HEK293T (cell line): ENCODE data around the gene BARD1.

ENCODE experiments used
- CTCF ChIA-PET: fragments of 350-600 bp; formaldehyde crosslinking; extraction: SDS; loops from one replicate; lab custom pipeline; 2021; ENCODE audit warnings: antibody characterized with exemption, inconsistent platforms; lab: Yijun Ruan, JAX
- POLR2A ChIA-PET: fragments of 350-600 bp; formaldehyde crosslinking; extraction: SDS; loops from one replicate; lab custom pipeline; 2020; ENCODE audit warnings: antibody characterized with exemption, inconsistent platforms; lab: Yijun Ruan, JAX
- DNase-seq: peaks from one replicate; pipeline ENCODE4 v3.0.0; 2012; ENCODE audit warnings: mixed read lengths; ENCODE audit errors: extremely low spot score
- ARNT ChIP-seq: fragments of 450-650 bp; IDR thresholded peaks from 2 replicates; pipeline ENCODE4 v1.6.1; 2017; ENCODE audit warnings: mild to moderate bottlenecking
- BHLHE40 ChIP-seq: fragments of 450-650 bp; IDR thresholded peaks from 2 replicates; pipeline ENCODE4 v1.6.1; 2016; ENCODE audit warnings: mild to moderate bottlenecking, moderate library complexity, borderline replicate concordance
- CTBP1 ChIP-seq: fragments of 450-650 bp; IDR thresholded peaks from 2 replicates; pipeline ENCODE4 v1.6.1; 2016; ENCODE audit warnings: borderline replicate concordance
- ELF4 ChIP-seq: fragments of 450-650 bp; IDR thresholded peaks from 2 replicates; pipeline ENCODE4 v1.6.1; 2017; ENCODE audit warnings: antibody characterized with exemption
- FOXA1 ChIP-seq: fragments of 450-650 bp; IDR thresholded peaks from 2 replicates; pipeline ENCODE4 v1.6.1; 2016; ENCODE audit warnings: mild to moderate bottlenecking
- FOXK2 ChIP-seq: fragments of 450-650 bp; IDR thresholded peaks from 2 replicates; pipeline ENCODE4 v1.6.1; 2016; ENCODE audit warnings: mild to moderate bottlenecking
- FOXM1 ChIP-seq: fragments of 450-650 bp; IDR thresholded peaks from 2 replicates; pipeline ENCODE4 v1.6.1; 2017; ENCODE audit warnings: mild to moderate bottlenecking, borderline replicate concordance
- HDGF ChIP-seq: fragments of 450-650 bp; IDR thresholded peaks from 2 replicates; pipeline ENCODE4 v1.6.1; 2017; ENCODE audit warnings: antibody characterized with exemption, borderline replicate concordance
- L3MBTL2 ChIP-seq: fragments of 450-650 bp; conservative IDR thresholded peaks from 2 replicates; pipeline ENCODE4 v1.6.1; 2016; ENCODE audit warnings: mild to moderate bottlenecking
- LEF1 ChIP-seq: fragments of 450-650 bp; IDR thresholded peaks from 2 replicates; pipeline ENCODE4 v1.6.1; 2017; ENCODE audit warnings: mild to moderate bottlenecking, borderline replicate concordance
- NFRKB ChIP-seq: fragments of 450-650 bp; IDR thresholded peaks from 2 replicates; pipeline ENCODE4 v1.6.1; 2016; ENCODE audit warnings: mild to moderate bottlenecking, moderate library complexity
- PKNOX1 ChIP-seq: fragments of 450-650 bp; IDR thresholded peaks from 2 replicates; pipeline ENCODE4 v1.6.1; 2016
- SP1 ChIP-seq: fragments of 450-650 bp; IDR thresholded peaks from 2 replicates; pipeline ENCODE4 v1.6.1; 2017
- SUZ12 ChIP-seq: fragments of 450-650 bp; IDR thresholded peaks from 2 replicates; pipeline ENCODE4 v1.6.1; 2016; ENCODE audit warnings: mild to moderate bottlenecking
- TARDBP ChIP-seq: fragments of 450-650 bp; IDR thresholded peaks from 2 replicates; pipeline ENCODE4 v1.6.1; 2016
- ZNF384 ChIP-seq: fragments of 450-650 bp; IDR thresholded peaks from 2 replicates; pipeline ENCODE4 v1.6.1; 2016

The BARD1 gene

GRCh38 chr2:214774108-214774507 is 35.4 kb downstream of the BARD1 start:
- no peak for DNase-seq
- ChIA-PET CTCF (no interaction called here), POLR2A (no interaction called here)
- TF ChIP-seq SUZ12 (no peak), NFRKB (no peak), ZNF384 (no peak), LEF1 (no peak), FOXK2 (no peak), FOXA1 (no peak), SP1 (no peak), ELF4 (no peak), TARDBP (no peak), PKNOX1 (no peak), FOXM1 (no peak), ARNT (no peak), HDGF (no peak), BHLHE40 (no peak), L3MBTL2 (no peak)

DNA sequence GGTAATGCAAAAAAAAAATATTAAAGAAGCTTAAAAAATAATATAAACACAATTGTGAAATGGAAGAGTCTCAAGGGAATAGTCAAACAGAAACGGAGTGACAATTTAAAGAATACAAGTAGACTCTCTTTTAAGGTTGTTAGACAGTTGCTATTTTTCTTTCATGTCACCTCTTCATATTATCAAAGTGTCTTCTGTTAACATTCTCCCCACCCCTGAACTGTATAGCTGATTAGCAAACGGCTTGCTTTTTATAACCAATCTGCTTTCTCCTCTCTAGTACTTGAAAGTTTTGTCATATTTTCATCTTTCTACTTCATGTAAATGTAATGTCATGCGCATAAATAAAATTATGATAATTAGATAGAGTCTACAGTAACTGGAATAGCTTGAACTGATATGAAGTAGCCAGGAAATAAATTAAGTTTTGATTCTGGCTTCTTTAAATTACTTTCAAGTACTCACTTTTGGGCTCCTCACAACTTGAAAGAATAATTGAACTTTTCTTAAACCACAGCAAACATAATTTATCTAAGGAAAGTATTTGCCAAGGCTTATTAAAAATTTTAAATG is 37.0 kb downstream of the BARD1 start:
- no peak for TF ChIP-seq FOXM1
- TF ChIP-seq FOXA1 = no peak
- TF ChIP-seq ZNF384 = no peak
- no peak for TF ChIP-seq TARDBP
- TF ChIP-seq LEF1 = no peak
- no peak for TF ChIP-seq PKNOX1
- TF ChIP-seq L3MBTL2 = no peak
- no peak for TF ChIP-seq NFRKB
- TF ChIP-seq SUZ12 = no peak
- TF ChIP-seq ARNT = no peak
- TF ChIP-seq ELF4 = no peak
- no peak for DNase-seq
- POLR2A ChIA-PET = no interaction called here
- CTCF ChIA-PET = interaction anchor here (0.6 to 0.7 kb wide), 2 partner anchors 1472 to 1597 kb away, joined by 3 read pairs; no protein-coding TSS in a partner anchor

GRCh38 chr2:214765180-214765579 is 44.3 kb downstream of the BARD1 start:
- ChIA-PET POLR2A (no interaction called here), CTCF (no interaction called here)
- TF ChIP-seq HDGF = no peak
- TF ChIP-seq SUZ12 = no peak
- TF ChIP-seq LEF1 = no peak
- no peak for TF ChIP-seq FOXK2
- no peak for TF ChIP-seq BHLHE40
- no peak for TF ChIP-seq L3MBTL2
- no peak for TF ChIP-seq PKNOX1
- no peak for TF ChIP-seq CTBP1
- TF ChIP-seq ARNT = no peak
- TF ChIP-seq NFRKB = no peak
- TF ChIP-seq TARDBP = no peak
- TF ChIP-seq FOXM1 = no peak
- no peak for TF ChIP-seq FOXA1
- no peak for TF ChIP-seq SP1
- no peak for TF ChIP-seq ZNF384
- TF ChIP-seq ELF4 = no peak
- no peak for DNase-seq

- ChIA-PET POLR2A (no interaction called here), CTCF (no interaction called here)
- TF ChIP-seq TARDBP (no peak), FOXM1 (no peak), BHLHE40 (no peak), PKNOX1 (no peak), L3MBTL2 (no peak), ZNF384 (no peak), HDGF (no peak), FOXA1 (no peak), NFRKB (no peak), CTBP1 (no peak), SP1 (no peak), SUZ12 (no peak), FOXK2 (no peak), ELF4 (no peak)
- DNase-seq = no peak
Observed at GRCh38 chr2:214753455-214753854, 56.0 kb downstream of the BARD1 start.

DNA sequence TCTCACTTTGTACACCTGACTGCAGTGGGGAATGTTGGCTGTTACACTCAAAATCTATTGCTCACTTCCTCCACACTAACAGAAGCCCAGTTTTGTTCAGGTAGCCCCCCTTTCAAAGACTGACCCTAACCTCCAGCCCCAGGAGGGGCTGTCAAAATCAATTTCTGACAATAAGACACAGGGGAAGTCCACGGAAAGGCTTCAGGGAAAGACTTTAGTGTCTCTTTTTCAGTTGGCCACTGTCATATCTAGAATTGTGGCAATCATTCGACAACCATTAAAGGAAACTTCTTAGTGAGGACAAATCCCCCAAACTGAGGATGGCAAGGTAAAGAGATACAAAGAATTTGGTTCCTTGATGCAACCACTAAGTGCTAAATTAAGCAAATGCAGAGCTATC is 59.0 kb downstream of the BARD1 start:
- TF ChIP-seq CTBP1 (no peak), SP1 (no peak), TARDBP (no peak), FOXA1 (no peak), ARNT (no peak), FOXK2 (no peak), L3MBTL2 (no peak), FOXM1 (no peak), SUZ12 (no peak), ELF4 (no peak), HDGF (no peak), NFRKB (no peak), BHLHE40 (no peak), ZNF384 (no peak)
- DNase-seq = no peak
- CTCF ChIA-PET = no interaction called here
- POLR2A ChIA-PET = no interaction called here
